ENCODE results near the gene GJB4.
"Not testable (repeated sequence)": the region's sequence is repeated elsewhere in the genome, so short reads cannot be mapped to it uniquely, and the experiment has no call there.

GJB4 gene

DNA sequence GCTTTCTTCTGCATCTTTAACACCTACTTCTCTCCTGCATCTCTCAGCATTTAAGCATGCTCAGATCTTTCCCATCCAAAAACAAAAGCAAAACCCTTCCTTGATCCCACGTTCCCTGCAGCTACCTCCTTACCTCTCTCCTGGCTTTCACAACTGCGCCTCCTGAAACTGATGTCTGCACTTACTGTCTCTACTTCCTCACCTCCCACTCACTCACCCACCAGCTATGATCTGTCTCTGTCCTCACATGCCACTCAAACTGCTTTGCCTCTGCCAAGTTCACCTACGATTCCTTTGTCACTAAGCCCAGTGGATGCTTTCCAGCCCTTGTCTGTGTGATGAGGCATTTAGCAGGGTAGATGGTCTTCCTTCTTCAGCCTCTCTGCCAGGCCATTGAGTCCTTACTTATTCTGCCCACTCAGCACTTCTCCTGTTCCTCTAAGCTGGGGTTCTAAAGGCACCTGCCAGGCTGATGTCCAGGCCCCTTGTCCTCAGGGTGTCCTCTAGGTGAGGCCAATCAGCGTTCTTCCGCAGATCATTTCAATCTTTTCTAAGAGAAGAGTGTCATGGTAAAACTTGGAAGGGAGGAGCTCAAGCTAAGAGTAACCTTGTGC lies 11.5 kb downstream of the GJB4 start:
- Mint-ChIP-seq H3K4me1 (no peaks in the 10 kb centered on the region), H3K27ac (no peak overlapping the region), H3K36me3 (ENCODE audit: low read depth) (no peaks in the 10 kb centered on the region), H3K9me3 (no peaks in the 10 kb centered on the region), H3K4me3 (no peak overlapping the region), H3K27me3 (ENCODE audit: low read depth) (peaks cover 5% of the 10 kb centered on the region)
- TF ChIP-seq, protein P1, sequence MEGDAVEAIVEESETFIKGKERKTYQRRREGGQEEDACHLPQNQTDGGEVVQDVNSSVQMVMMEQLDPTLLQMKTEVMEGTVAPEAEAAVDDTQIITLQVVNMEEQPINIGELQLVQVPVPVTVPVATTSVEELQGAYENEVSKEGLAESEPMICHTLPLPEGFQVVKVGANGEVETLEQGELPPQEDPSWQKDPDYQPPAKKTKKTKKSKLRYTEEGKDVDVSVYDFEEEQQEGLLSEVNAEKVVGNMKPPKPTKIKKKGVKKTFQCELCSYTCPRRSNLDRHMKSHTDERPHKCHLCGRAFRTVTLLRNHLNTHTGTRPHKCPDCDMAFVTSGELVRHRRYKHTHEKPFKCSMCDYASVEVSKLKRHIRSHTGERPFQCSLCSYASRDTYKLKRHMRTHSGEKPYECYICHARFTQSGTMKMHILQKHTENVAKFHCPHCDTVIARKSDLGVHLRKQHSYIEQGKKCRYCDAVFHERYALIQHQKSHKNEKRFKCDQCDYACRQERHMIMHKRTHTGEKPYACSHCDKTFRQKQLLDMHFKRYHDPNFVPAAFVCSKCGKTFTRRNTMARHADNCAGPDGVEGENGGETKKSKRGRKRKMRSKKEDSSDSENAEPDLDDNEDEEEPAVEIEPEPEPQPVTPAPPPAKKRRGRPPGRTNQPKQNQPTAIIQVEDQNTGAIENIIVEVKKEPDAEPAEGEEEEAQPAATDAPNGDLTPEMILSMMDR (IDR thresholded peaks at IDR 0.05; ENCODE audit: unreplicated experiment in 3 of 3) = no peak

DNA sequence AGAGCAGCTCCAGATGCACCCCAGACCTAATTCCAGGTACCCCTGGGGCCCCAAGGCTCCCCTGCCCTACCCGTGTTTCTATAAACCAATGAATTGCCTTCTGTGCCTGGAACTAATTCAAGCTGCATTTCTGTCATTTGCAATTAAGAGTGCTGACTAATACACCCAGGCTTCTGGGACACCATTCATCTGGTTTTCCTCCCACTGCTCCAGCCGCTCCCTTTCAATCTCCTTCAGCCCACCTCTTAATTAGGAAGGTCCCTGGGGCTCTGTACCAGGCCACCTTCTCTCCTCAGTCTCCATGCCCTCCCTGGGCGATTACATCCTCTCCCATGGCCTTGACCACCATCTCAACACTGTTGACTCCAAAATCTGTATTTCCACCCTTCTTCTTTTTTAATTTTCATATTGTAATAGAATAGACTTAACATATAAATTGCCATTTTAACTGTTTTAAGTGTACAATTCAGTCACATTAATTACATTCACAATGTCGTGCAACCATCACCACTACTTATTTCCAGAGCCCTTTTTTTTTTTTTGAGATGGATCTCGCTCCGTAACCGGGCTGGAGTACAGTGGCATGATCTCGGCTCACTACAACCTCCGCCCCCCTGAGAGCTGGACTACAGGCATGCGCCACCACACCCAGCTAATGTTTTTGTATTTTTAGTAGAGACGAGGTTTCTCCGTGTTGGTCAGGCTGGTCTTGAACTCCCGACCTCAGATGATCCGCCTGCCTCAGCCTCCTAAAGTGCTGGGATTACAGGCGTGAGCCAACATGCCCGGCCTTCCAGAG lies 12.2 kb downstream of the GJB4 start:
- Mint-ChIP-seq H3K9me3 (no peaks in the 10 kb centered on the region), H3K36me3 (ENCODE audit: low read depth) (no peaks in the 10 kb centered on the region)
- TF ChIP-seq, protein P1 (IDR thresholded peaks at IDR 0.05; ENCODE audit: unreplicated experiment in 3 of 3) = no peak

DNA sequence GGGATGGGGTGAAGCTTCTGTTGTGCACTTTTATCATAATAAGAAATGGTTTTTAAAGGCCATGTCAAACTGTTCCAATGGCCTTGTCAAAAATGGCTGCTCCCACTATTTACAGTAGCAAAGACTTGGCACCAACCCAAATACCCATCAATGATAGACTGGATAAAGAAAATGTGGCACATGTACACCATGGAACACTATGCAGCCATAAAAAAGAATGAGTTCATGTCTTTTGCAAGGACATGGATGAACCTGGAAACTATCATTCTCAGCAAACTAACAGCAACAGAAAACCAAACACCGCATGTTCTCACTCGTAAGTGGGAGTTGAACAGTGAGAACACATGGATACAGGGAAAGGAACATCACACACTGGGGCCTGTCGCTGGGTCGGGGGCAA lies 13.6 kb downstream of the GJB4 start:
- H3K27ac Mint-ChIP-seq; H3K4me1 Mint-ChIP-seq; H3K4me3 Mint-ChIP-seq; H3K36me3 Mint-ChIP-seq (ENCODE audit: low read depth); H3K9me3 Mint-ChIP-seq: not testable (repeated sequence)
- H3K27me3 Mint-ChIP-seq (ENCODE audit: low read depth) = peaks cover 14% of the 10 kb centered on the region

More for the DNA sequence above, 12.2 kb downstream of the GJB4 start:
- Mint-ChIP-seq H3K27ac (no peak overlapping the region), H3K27me3 (ENCODE audit: low read depth) (peaks cover 5% of the 10 kb centered on the region), H3K4me3 (no peak overlapping the region), H3K4me1 (no peaks in the 10 kb centered on the region)

DNA sequence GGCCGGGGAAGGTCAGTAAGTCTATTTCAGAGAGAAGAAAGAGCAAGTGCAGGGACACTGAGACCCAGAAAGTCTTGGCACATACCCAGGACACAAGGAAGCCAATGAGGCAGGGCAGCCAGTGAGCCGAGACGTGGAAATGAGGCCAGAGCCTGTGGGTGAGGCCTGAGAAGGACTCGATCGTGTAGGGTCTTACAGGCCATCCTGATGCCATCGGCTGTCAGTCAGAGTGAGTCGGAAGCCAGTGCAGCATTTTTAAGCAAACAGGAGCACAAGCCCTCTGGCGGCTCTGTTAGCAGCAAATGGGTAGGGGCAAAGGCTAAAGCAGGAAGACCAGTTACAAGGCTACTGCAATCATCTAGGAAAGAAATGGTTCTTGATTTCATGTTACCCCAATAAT lies 15.4 kb downstream of the GJB4 start:
- no peak overlapping the region for H3K27ac Mint-ChIP-seq
- H3K27me3 Mint-ChIP-seq (ENCODE audit: low read depth) = peaks cover 33% of the 10 kb centered on the region
- TF ChIP-seq, protein P1 (IDR thresholded peaks at IDR 0.05; ENCODE audit: unreplicated experiment in 3 of 3) = no peak
- H3K4me1 Mint-ChIP-seq = no peaks in the 10 kb centered on the region
- H3K4me3 Mint-ChIP-seq = no peak overlapping the region
- no peaks in the 10 kb centered on the region for H3K36me3 Mint-ChIP-seq (ENCODE audit: low read depth)
- H3K9me3 Mint-ChIP-seq = no peaks in the 10 kb centered on the region

DNA sequence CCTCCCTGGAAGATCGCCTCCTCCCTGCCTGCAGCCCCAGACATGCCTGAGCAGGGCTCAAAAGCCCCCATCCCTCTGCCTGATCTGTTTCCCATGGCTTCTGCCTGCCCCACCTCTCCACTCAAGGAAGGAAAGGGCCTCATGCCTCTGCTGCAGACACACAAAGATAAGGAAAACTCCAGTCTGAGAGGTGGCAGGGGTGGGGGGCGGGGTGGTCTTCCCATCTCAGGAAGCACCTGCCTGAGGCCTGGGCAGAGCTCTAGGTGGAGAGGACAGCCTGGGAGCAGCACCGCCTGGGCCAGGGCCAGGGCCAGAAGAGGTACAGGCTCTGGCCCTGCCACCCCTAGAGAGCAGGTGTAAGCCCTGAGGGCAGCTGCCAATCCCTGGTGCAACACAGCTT lies 17.4 kb downstream of the GJB4 start:
- no peak overlapping the region for H3K27ac Mint-ChIP-seq
- H3K4me1 Mint-ChIP-seq = no peaks in the 10 kb centered on the region
- no peaks in the 10 kb centered on the region for H3K36me3 Mint-ChIP-seq (ENCODE audit: low read depth)
- H3K27me3 Mint-ChIP-seq (ENCODE audit: low read depth) = peaks cover 52% of the 10 kb centered on the region
- H3K4me3 Mint-ChIP-seq = no peak overlapping the region
- no peaks in the 10 kb centered on the region for H3K9me3 Mint-ChIP-seq
- TF ChIP-seq, protein P1 (IDR thresholded peaks at IDR 0.05; ENCODE audit: unreplicated experiment in 3 of 3) = no peak

DNA sequence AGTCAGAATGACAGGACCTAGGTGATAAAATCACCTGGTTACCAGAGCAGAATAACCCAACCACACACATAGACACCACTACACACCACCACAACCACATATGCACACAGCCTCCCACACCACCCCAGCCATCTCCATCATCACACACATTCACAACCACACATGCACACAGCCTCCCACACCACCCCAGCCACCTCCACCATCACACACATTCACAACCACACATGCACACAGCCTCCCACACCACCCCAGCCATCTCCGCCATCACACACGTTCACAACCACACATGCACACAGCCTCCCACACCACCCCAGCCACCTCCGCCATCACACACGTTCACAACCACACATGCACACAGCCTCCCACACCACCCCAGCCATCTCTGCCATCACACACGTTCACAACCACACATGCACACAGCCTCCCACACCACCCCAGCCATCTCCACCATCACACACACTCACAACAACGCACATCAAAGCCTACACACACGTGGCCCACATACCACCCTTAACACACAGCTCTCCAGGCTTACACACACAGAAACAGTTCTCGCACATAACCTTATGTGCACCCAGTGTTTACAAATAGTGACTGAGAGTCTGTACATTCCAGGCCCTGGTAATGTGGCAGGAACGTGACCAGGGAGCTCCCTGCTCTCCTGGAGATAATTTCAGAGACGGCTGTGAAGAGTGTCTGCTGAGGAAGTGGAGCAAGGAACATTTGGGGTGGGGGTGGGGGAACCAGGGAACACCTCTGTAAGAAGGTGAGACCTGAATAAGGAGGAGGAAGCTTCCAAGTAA lies 18.2 kb downstream of the GJB4 start:
- H3K27ac Mint-ChIP-seq = no peak overlapping the region
- TF ChIP-seq, protein P1 (IDR thresholded peaks at IDR 0.05; ENCODE audit: unreplicated experiment in 3 of 3) = no peak
- no peaks in the 10 kb centered on the region for H3K36me3 Mint-ChIP-seq (ENCODE audit: low read depth)
- no peaks in the 10 kb centered on the region for H3K9me3 Mint-ChIP-seq
- peaks cover 60% of the 10 kb centered on the region for H3K27me3 Mint-ChIP-seq (ENCODE audit: low read depth)
- no peaks in the 10 kb centered on the region for H3K4me1 Mint-ChIP-seq
- no peak overlapping the region for H3K4me3 Mint-ChIP-seq

Measured in nephron (organoid).